Activated CD8-positive, alpha-beta memory T cell treated with anti-CD3 and anti-CD28 coated beads, Interleukin-2, amount 50 U/mL, for 1 hour (primary cell): ENCODE data around the gene NBPF12.
"Not testable (repeated sequence)": the region's sequence is repeated elsewhere in the genome, so short reads cannot be mapped to it uniquely, and the experiment has no call there.

Experiments
- DNase-seq: peaks from one replicate; pipeline ENCODE4 v3.0.0-alpha.2; 2020; ENCODE audit errors: extremely low read depth

Gene NBPF12

GRCh38 chr1:146972681-146973080, 34.6 kb downstream of the NBPF12 start:
- not testable (repeated sequence) for DNase-seq

- not testable (repeated sequence) for DNase-seq
Measured at GRCh38 chr1:146985855-146986254, 47.7 kb downstream of the NBPF12 start.

- DNase-seq = not testable (repeated sequence)
Measured at GRCh38 chr1:146986450-146986849, 48.3 kb downstream of the NBPF12 start.

GRCh38 chr1:146987502-146987901, 49.4 kb downstream of the NBPF12 start:
- DNase-seq = not testable (repeated sequence)

GRCh38 chr1:146989455-146989854, 51.3 kb downstream of the NBPF12 start:
- not testable (repeated sequence) for DNase-seq

- not testable (repeated sequence) for DNase-seq
Measured at GRCh38 chr1:147008495-147008894, 70.4 kb downstream of the NBPF12 start.

- not testable (repeated sequence) for DNase-seq
Measured at GRCh38 chr1:147026975-147027374, 88.9 kb downstream of the NBPF12 start.

- not testable (repeated sequence) for DNase-seq
Measured at GRCh38 chr1:147030066-147030653, 92.0 kb downstream of the NBPF12 start.

GRCh38 chr1:147039916-147040315, 101.8 kb downstream of the NBPF12 start:
- no peak for DNase-seq

- DNase-seq = not testable (repeated sequence)
Measured at GRCh38 chr1:147042891-147043290, 104.8 kb downstream of the NBPF12 start.

- not testable (repeated sequence) for DNase-seq
Measured at GRCh38 chr1:147044511-147044910, 106.4 kb downstream of the NBPF12 start.
